ENCODE results near the gene CNKSR3.
"Not testable (repeated sequence)": the region's sequence is repeated elsewhere in the genome, so short reads cannot be mapped to it uniquely, and the experiment has no call there.

Gene CNKSR3

DNA sequence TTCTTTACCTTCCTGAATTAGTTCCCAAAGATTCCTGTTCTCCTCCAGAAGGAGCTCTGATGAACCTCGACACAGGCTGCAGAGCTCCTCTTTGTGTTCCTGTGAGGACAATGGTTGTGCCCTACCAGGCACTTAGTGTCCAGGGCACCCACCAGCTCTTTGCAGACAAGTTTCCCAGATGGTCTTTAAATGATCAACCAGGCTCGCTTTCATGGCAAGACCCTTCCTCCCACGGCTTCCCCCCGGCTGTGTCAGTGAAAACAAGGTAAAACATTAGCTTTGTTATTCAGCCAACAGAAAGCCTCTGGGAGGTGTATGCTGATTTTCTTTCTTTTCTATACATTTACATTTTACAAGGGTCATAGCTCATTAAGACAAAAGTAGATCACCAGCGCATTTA, 32.3 kb upstream of the CNKSR3 start:
- FAIRE-seq = no peak
- no peak for TF ChIP-seq SPI1 (IDR thresholded peaks at IDR 0.05; ENCODE audit: low read depth, low read length)
- no peak for TF ChIP-seq TAF1 (IDR thresholded peaks at IDR 0.05; ENCODE audit: low read depth, low read length)
- TF ChIP-seq POU2F2 (IDR thresholded peaks at IDR 0.05; ENCODE audit: low read depth, low read length) = no peak
- TF ChIP-seq POLR2AphosphoS5 (IDR thresholded peaks at IDR 0.05; ENCODE audit: low read depth, low read length) = no peak
- no peak for TF ChIP-seq PAX5 (IDR thresholded peaks at IDR 0.05; ENCODE audit: insufficient read depth, low read length, severe bottlenecking)
- no peak for TF ChIP-seq POLR2A (IDR thresholded peaks at IDR 0.05; ENCODE audit: low read depth, low read length)
- no peak for DNase-seq (ENCODE audit: insufficient read length, low spot score)

- not testable (repeated sequence) for DNase-seq (ENCODE audit: insufficient read length, low spot score); FAIRE-seq
Observed at GRCh38 chr6:154541837-154542236, 31.4 kb upstream of the CNKSR3 start.

- DNase-seq (ENCODE audit: insufficient read length, low spot score) = no peak
Observed at GRCh38 chr6:154539593-154540269, 29.2 kb upstream of the CNKSR3 start.

DNA sequence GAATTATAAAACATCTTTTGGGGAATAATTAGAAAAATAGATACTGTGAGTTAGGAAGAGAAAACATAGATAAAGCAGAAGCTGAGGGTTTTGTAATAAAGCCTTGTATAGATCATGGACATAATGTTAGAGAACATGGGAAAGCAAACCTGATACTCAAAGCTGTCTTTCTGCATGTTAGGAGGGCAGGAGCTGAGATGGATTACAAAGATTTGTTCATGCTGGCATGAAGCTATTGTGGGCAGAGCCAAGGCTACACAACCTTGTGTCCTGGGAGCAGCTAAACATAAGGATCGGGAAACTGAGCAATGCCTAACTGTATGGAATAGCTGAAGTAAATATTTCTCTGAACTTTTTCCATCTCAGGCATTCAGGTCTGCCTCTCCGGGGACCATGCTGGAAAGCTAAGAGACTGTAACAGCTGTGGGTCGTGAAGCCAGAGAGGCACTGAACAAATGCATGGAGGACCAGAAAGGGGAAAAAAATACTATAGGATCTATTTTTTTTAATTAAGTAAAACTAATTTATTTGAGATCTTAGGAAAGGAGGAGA, 28.2 kb upstream of the CNKSR3 start:
- FAIRE-seq (no peak), DNase-seq (ENCODE audit: insufficient read length, low spot score) (no peak)
- TF ChIP-seq TAF1 (IDR thresholded peaks at IDR 0.05; ENCODE audit: low read depth, low read length) = no peak
- TF ChIP-seq PAX5 (IDR thresholded peaks at IDR 0.05; ENCODE audit: insufficient read depth, low read length, severe bottlenecking) = no peak
- TF ChIP-seq POU2F2 (IDR thresholded peaks at IDR 0.05; ENCODE audit: low read depth, low read length) = no peak

More at GRCh38 chr6:154539593-154540269, 29.2 kb upstream of the CNKSR3 start:
- TF ChIP-seq TAF1 (IDR thresholded peaks at IDR 0.05; ENCODE audit: low read depth, low read length) = no peak
- no peak for TF ChIP-seq POU2F2 (IDR thresholded peaks at IDR 0.05; ENCODE audit: low read depth, low read length)
- no peak for TF ChIP-seq POLR2AphosphoS5 (IDR thresholded peaks at IDR 0.05; ENCODE audit: low read depth, low read length)
- no peak for TF ChIP-seq SPI1 (IDR thresholded peaks at IDR 0.05; ENCODE audit: low read depth, low read length)
- no peak for TF ChIP-seq PAX5 (IDR thresholded peaks at IDR 0.05; ENCODE audit: insufficient read depth, low read length, severe bottlenecking)
- no peak for TF ChIP-seq POLR2A (IDR thresholded peaks at IDR 0.05; ENCODE audit: low read depth, low read length)
- FAIRE-seq = no peak

- no peak for TF ChIP-seq POLR2AphosphoS5 (IDR thresholded peaks at IDR 0.05; ENCODE audit: low read depth, low read length)
- no peak for TF ChIP-seq PAX5 (IDR thresholded peaks at IDR 0.05; ENCODE audit: insufficient read depth, low read length, severe bottlenecking)
- no peak for TF ChIP-seq POU2F2 (IDR thresholded peaks at IDR 0.05; ENCODE audit: low read depth, low read length)
- no peak for TF ChIP-seq TAF1 (IDR thresholded peaks at IDR 0.05; ENCODE audit: low read depth, low read length)
- TF ChIP-seq SPI1 (IDR thresholded peaks at IDR 0.05; ENCODE audit: low read depth, low read length) = no peak
- TF ChIP-seq POLR2A (IDR thresholded peaks at IDR 0.05; ENCODE audit: low read depth, low read length) = no peak
- FAIRE-seq = no peak
- no peak for DNase-seq (ENCODE audit: insufficient read length, low spot score)
Observed at GRCh38 chr6:154537511-154538325, 27.2 kb upstream of the CNKSR3 start.

- FAIRE-seq (no peak), DNase-seq (ENCODE audit: insufficient read length, low spot score) (no peak)
- TF ChIP-seq POLR2AphosphoS5 (IDR thresholded peaks at IDR 0.05; ENCODE audit: low read depth, low read length) (no peak), TAF1 (IDR thresholded peaks at IDR 0.05; ENCODE audit: low read depth, low read length) (no peak), POLR2A (IDR thresholded peaks at IDR 0.05; ENCODE audit: low read depth, low read length) (no peak), POU2F2 (IDR thresholded peaks at IDR 0.05; ENCODE audit: low read depth, low read length) (no peak), PAX5 (IDR thresholded peaks at IDR 0.05; ENCODE audit: insufficient read depth, low read length, severe bottlenecking) (no peak), SPI1 (IDR thresholded peaks at IDR 0.05; ENCODE audit: low read depth, low read length) (no peak)
Observed at GRCh38 chr6:154536999-154537398, 26.5 kb upstream of the CNKSR3 start.

GRCh38 chr6:154536255-154536654, 25.8 kb upstream of the CNKSR3 start:
- DNase-seq (ENCODE audit: insufficient read length, low spot score) (no peak), FAIRE-seq (no peak)
- no peak for TF ChIP-seq POU2F2 (IDR thresholded peaks at IDR 0.05; ENCODE audit: low read depth, low read length)
- TF ChIP-seq POLR2A (IDR thresholded peaks at IDR 0.05; ENCODE audit: low read depth, low read length) = no peak
- TF ChIP-seq SPI1 (IDR thresholded peaks at IDR 0.05; ENCODE audit: low read depth, low read length) = no peak
- TF ChIP-seq TAF1 (IDR thresholded peaks at IDR 0.05; ENCODE audit: low read depth, low read length) = no peak
- no peak for TF ChIP-seq POLR2AphosphoS5 (IDR thresholded peaks at IDR 0.05; ENCODE audit: low read depth, low read length)
- TF ChIP-seq PAX5 (IDR thresholded peaks at IDR 0.05; ENCODE audit: insufficient read depth, low read length, severe bottlenecking) = no peak

DNA sequence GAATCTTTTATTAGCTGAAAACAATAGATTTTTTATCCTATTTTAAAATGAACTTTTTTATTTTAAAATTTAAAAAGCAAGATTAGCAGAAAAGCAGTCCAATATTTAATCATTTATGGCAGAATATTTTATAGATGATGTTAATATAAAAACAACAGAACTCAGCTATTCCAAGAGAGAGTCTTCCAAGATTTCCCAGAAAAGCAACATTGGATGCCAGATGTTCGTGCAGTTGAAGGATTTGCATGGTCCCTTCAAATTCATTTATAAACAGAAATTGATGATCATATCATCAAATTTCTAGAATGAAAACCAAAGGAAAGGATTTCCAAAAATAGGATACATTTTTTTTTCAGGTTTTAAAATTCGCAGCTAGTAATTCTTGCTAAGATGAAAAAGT, 25.4 kb upstream of the CNKSR3 start:
- DNase-seq (ENCODE audit: insufficient read length, low spot score) (no peak), FAIRE-seq (no peak)
- TF ChIP-seq TAF1 (IDR thresholded peaks at IDR 0.05; ENCODE audit: low read depth, low read length) (no peak), POU2F2 (IDR thresholded peaks at IDR 0.05; ENCODE audit: low read depth, low read length) (no peak), POLR2AphosphoS5 (IDR thresholded peaks at IDR 0.05; ENCODE audit: low read depth, low read length) (no peak), PAX5 (IDR thresholded peaks at IDR 0.05; ENCODE audit: insufficient read depth, low read length, severe bottlenecking) (no peak), SPI1 (IDR thresholded peaks at IDR 0.05; ENCODE audit: low read depth, low read length) (no peak), POLR2A (IDR thresholded peaks at IDR 0.05; ENCODE audit: low read depth, low read length) (no peak)

DNA sequence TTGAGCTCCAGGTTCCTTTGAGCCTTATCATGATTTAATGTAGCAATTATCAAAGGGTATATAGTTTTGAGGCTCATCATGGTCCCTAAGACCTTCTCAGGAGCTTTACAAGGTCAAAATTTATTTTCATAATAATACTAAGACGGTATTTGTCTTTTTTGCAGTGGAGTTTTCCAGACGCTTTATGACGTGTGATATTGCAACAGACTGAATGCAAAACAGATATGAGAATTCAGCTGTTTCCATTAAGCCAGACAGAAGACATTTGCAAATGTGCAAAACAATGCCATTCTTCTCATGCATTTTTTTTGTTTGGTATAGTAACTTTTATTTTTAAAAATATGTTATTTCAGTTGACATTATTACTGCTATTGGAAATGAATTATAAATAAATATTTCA, 24.7 kb upstream of the CNKSR3 start:
- FAIRE-seq (no peak), DNase-seq (ENCODE audit: insufficient read length, low spot score) (no peak)
- TF ChIP-seq TAF1 (IDR thresholded peaks at IDR 0.05; ENCODE audit: low read depth, low read length) (no peak), POLR2AphosphoS5 (IDR thresholded peaks at IDR 0.05; ENCODE audit: low read depth, low read length) (no peak), POLR2A (IDR thresholded peaks at IDR 0.05; ENCODE audit: low read depth, low read length) (no peak), PAX5 (IDR thresholded peaks at IDR 0.05; ENCODE audit: insufficient read depth, low read length, severe bottlenecking) (no peak), POU2F2 (IDR thresholded peaks at IDR 0.05; ENCODE audit: low read depth, low read length) (no peak), SPI1 (IDR thresholded peaks at IDR 0.05; ENCODE audit: low read depth, low read length) (no peak)

Data from GM12891 (cell line).